ENCODE results near the gene MYO5C.

DNA sequence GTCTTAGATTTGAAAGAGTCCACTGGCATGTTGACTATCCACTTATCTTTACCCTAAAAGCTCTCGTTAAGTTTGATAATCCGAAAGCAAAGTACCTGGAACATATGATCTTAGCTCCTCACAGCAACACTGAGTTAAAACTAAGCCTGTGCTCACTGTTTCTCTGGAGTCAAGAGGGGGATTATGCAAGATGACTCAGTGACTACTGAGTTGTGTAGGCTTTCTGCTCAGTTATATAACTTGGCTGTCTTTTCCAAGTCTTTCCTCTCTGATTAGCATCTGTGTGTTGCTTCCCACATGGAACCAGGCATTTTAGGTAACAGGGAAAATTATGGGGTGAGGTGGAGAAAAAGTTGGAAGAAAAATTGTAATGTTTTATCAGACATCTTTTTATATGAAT, 31.2 kb upstream of the MYO5C start:
- TF ChIP-seq EZH2 (IDR thresholded peaks at IDR 0.05; ENCODE audit: low read length, missing control alignments), result no peak
- TF ChIP-seq, protein P1, sequence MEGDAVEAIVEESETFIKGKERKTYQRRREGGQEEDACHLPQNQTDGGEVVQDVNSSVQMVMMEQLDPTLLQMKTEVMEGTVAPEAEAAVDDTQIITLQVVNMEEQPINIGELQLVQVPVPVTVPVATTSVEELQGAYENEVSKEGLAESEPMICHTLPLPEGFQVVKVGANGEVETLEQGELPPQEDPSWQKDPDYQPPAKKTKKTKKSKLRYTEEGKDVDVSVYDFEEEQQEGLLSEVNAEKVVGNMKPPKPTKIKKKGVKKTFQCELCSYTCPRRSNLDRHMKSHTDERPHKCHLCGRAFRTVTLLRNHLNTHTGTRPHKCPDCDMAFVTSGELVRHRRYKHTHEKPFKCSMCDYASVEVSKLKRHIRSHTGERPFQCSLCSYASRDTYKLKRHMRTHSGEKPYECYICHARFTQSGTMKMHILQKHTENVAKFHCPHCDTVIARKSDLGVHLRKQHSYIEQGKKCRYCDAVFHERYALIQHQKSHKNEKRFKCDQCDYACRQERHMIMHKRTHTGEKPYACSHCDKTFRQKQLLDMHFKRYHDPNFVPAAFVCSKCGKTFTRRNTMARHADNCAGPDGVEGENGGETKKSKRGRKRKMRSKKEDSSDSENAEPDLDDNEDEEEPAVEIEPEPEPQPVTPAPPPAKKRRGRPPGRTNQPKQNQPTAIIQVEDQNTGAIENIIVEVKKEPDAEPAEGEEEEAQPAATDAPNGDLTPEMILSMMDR (conservative IDR thresholded peaks at IDR 0.05 in 1 of 2, IDR thresholded peaks at IDR 0.05 in 1 of 2; ENCODE audit: low read depth in 1 of 2, low read length in 2 of 2), result no peak
